Activated T-helper 2 cell treated with anti-CD3 and anti-CD28 coated beads, Interferon-gamma antibody, Interleukin-2, Interleukin-4, amounts not matched to agents 10 μg/mL and 5 μg/mL and 100 μg/mL, durations not matched to agents 14 hours and 24 hours and 36 hours (primary cell): Measurements from ENCODE around the gene KRTAP5-7. TPM values are rescaled to one million over a fixed set of nuclear protein-coding genes. Genes with fewer than 3 reads are reported as not detected.
"Not testable (repeated sequence)": the region's sequence is repeated elsewhere in the genome, so short reads cannot be mapped to it uniquely, and the experiment has no call there.

Source experiments
- DNase-seq: peaks from one replicate; pipeline ENCODE4 v3.0.0; 2021; ENCODE audit warnings: low spot score
- H3K27ac Mint-ChIP-seq: one replicate; pipeline ENCODE4 v1.8.0; 2021; ENCODE audit warnings: mixed read lengths
- H3K27me3 Mint-ChIP-seq: one replicate; pipeline ENCODE4 v1.8.0; 2021; ENCODE audit warnings: low read depth, mixed read lengths
- H3K36me3 Mint-ChIP-seq: one replicate; pipeline ENCODE4 v1.8.0; 2021; ENCODE audit warnings: low read depth, mixed read lengths
- H3K4me1 Mint-ChIP-seq: one replicate; pipeline ENCODE4 v1.8.0; 2021; ENCODE audit warnings: low read depth, mixed read lengths
- H3K4me3 Mint-ChIP-seq: one replicate; pipeline ENCODE4 v1.8.0; 2021; ENCODE audit warnings: low read depth, mild to moderate bottlenecking, moderate library complexity, mixed read lengths
- H3K9me3 Mint-ChIP-seq: one replicate; pipeline ENCODE4 v1.8.0; 2021; ENCODE audit warnings: mixed read lengths
- intact Hi-C: fragments of 100-400 bp; cut with micrococcal nuclease; formaldehyde crosslinking; loops from one replicate; pipeline ENCODE4 v1.15.1; 2023
- total RNA-seq: library from RNA; stranded (reverse); gene quantifications from 2 replicates; pipeline ENCODE4 v1.2.3, GENCODE V29; 2022

The KRTAP5-7 gene
- total RNA-seq, 1 donor from 2014 or later: 0.21 TPM

DNA sequence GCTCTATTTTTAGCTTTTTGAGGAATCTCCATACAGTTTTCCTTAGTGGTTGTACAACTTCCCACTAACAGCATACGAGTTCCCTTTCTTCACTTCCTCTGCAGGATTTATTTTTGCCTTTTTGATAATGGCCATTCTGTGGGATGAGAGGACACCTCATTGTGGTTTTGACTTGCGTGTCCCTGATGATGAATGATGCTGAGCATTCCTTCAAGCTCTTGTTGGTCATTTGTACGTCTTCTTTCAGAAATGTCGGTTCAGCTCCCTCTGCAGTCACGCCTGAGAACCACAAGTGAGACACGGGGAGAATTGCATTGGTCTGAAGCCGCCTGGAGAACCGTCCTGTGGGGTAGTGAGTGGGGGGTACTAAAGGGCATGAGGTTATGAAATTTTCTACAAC lies 36.3 kb downstream of the KRTAP5-7 start:
- no peaks in the 10 kb centered on the region for H3K36me3 Mint-ChIP-seq
- DNase-seq: no peak
- H3K4me1 Mint-ChIP-seq: peaks cover 3% of the 10 kb centered on the region
- peaks cover 28% of the 10 kb centered on the region for H3K27me3 Mint-ChIP-seq
- no peaks in the 10 kb centered on the region for H3K9me3 Mint-ChIP-seq
- H3K27ac Mint-ChIP-seq: no peak overlapping the region
- no peak overlapping the region for H3K4me3 Mint-ChIP-seq
- intact Hi-C loops: no loop called here

DNA sequence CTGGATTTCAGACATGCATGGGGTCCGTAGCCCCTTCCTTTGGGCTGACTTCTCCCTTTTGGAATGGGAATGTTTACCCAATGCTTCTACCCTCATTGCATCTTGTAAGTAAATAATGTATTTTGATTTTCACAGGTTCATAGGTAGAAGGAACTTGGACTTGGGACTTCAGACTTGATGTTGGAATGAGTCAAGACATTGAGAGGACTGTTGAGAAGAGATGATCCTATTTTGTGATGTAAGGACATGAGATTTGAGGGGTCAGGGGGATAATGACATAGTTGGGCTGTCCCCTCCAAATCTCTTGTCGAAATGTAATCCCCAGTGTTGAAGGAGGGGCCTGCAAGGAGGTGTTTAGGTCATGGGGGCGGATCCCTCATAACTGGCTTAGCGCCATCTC lies 37.4 kb downstream of the KRTAP5-7 start:
- peaks cover 24% of the 10 kb centered on the region for H3K27me3 Mint-ChIP-seq
- intact Hi-C loops: no loop called here

DNA sequence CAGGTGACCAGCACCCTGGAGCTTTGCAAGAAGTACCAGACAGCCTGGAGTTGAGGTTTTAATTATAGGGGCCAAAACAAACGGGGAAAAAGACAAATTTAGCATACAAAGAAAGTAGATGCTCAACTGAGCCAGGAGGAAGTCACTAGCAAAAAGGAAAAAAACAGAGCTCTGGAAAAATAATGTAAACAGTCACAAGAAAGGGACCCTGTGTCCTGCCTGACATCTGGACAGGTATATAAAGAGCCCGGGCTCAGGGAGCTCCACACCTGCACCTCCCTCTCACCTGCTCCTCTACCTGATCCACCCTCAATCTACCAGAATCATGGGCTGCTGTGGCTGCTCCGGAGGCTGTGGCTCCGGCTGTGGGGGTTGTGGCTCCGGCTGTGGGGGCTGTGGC lies 38.2 kb downstream of the KRTAP5-7 start, which contains the start of gene KRTAP5-10:
TSS of gene KRTAP5-10 (plus strand) at position 301 of the 400 bp plus-strand sequence. CDS start at position 326, 25 bp downstream.
- Mint-ChIP-seq H3K27me3 (peaks cover 22% of the 10 kb centered on the region), H3K4me3 (no peak within 1 kb of the TSS), H3K4me1 (peaks cover 3% of the 10 kb centered on the region), H3K9me3 (no peaks in the 10 kb centered on the region), H3K27ac (no peak within 1 kb of the TSS), H3K36me3 (no peaks in the 10 kb centered on the region)
- DNase-seq: no peak
- intact Hi-C loops: no loop called here

More for the DNA sequence above, 37.4 kb downstream of the KRTAP5-7 start:
- Mint-ChIP-seq H3K4me1 (peaks cover 3% of the 10 kb centered on the region), H3K4me3 (no peak overlapping the region), H3K36me3 (no peaks in the 10 kb centered on the region), H3K27ac (no peak overlapping the region), H3K9me3 (no peaks in the 10 kb centered on the region)
- no peak for DNase-seq

- no peaks in the 10 kb centered on the region for H3K9me3 Mint-ChIP-seq
- no peak overlapping the region for H3K4me3 Mint-ChIP-seq
- no peaks in the 10 kb centered on the region for H3K36me3 Mint-ChIP-seq
- DNase-seq: no peak
- no peak overlapping the region for H3K27ac Mint-ChIP-seq
- H3K27me3 Mint-ChIP-seq: peaks cover 20% of the 10 kb centered on the region
- intact Hi-C loops: no loop called here
- H3K4me1 Mint-ChIP-seq: peaks cover 3% of the 10 kb centered on the region
Measured at GRCh38 chr11:71566081-71566620, 39.1 kb downstream of the KRTAP5-7 start.

- DNase-seq, H3K9me3 Mint-ChIP-seq, H3K4me3 Mint-ChIP-seq, H3K27ac Mint-ChIP-seq, H3K36me3 Mint-ChIP-seq, intact Hi-C loops, H3K4me1 Mint-ChIP-seq: not testable (repeated sequence)
- H3K27me3 Mint-ChIP-seq: peaks cover 13% of the 10 kb centered on the region
Measured at GRCh38 chr11:71566626-71567599, 39.8 kb downstream of the KRTAP5-7 start.

DNA sequence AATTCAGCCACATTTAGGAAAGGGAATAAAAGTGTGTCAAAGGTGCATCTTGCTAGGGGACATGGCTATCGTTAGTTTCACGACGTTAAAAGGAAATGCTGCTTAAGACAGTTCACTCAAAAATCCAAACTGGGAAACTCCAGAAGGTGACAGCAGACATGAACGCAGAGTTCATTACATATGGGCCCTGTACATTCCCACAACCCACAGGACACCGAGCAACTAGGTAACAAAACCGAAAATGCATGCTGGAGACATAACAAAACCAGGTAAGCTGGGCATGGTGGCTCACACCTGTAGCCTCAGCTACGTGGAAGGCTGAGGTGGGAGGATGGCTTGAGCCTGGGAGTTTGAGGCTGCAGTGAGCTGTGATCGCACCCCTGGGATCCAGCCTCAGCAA lies 40.6 kb downstream of the KRTAP5-7 start:
- H3K4me1 Mint-ChIP-seq, H3K4me3 Mint-ChIP-seq, H3K9me3 Mint-ChIP-seq, H3K27ac Mint-ChIP-seq, DNase-seq, intact Hi-C loops, H3K36me3 Mint-ChIP-seq: not testable (repeated sequence)
- peaks cover 11% of the 10 kb centered on the region for H3K27me3 Mint-ChIP-seq

- Mint-ChIP-seq H3K27ac (no peak overlapping the region), H3K4me1 (no peaks in the 10 kb centered on the region), H3K36me3 (no peaks in the 10 kb centered on the region), H3K9me3 (no peaks in the 10 kb centered on the region), H3K4me3 (no peak overlapping the region), H3K27me3 (peaks cover 2% of the 10 kb centered on the region)
- DNase-seq: no peak
- intact Hi-C loops: no loop called here
Measured at GRCh38 chr11:71568704-71569349, 41.8 kb downstream of the KRTAP5-7 start.

- intact Hi-C loops, DNase-seq, H3K27me3 Mint-ChIP-seq, H3K4me1 Mint-ChIP-seq, H3K9me3 Mint-ChIP-seq, H3K36me3 Mint-ChIP-seq, H3K4me3 Mint-ChIP-seq, H3K27ac Mint-ChIP-seq: not testable (repeated sequence)
Measured at GRCh38 chr11:71571101-71571850, 44.2 kb downstream of the KRTAP5-7 start.

GRCh38 chr11:71572811-71573210 lies 45.7 kb downstream of the KRTAP5-7 start:
- no peaks in the 10 kb centered on the region for H3K36me3 Mint-ChIP-seq
- peaks cover 1% of the 10 kb centered on the region for H3K27me3 Mint-ChIP-seq

GRCh38 chr11:71574418-71574817 lies 47.4 kb downstream of the KRTAP5-7 start:
- intact Hi-C loops: no loop called here
- H3K27ac Mint-ChIP-seq: no peak overlapping the region
- no peak overlapping the region for H3K4me3 Mint-ChIP-seq
- peaks cover 1% of the 10 kb centered on the region for H3K27me3 Mint-ChIP-seq
- no peak for DNase-seq
- no peaks in the 10 kb centered on the region for H3K9me3 Mint-ChIP-seq
- H3K4me1 Mint-ChIP-seq: no peaks in the 10 kb centered on the region
- H3K36me3 Mint-ChIP-seq: no peaks in the 10 kb centered on the region

More at GRCh38 chr11:71572811-71573210, 45.7 kb downstream of the KRTAP5-7 start:
- Mint-ChIP-seq H3K4me1 (no peaks in the 10 kb centered on the region), H3K27ac (no peak overlapping the region), H3K9me3 (no peaks in the 10 kb centered on the region), H3K4me3 (no peak overlapping the region)
- DNase-seq: no peak
- intact Hi-C loops: no loop called here

DNA sequence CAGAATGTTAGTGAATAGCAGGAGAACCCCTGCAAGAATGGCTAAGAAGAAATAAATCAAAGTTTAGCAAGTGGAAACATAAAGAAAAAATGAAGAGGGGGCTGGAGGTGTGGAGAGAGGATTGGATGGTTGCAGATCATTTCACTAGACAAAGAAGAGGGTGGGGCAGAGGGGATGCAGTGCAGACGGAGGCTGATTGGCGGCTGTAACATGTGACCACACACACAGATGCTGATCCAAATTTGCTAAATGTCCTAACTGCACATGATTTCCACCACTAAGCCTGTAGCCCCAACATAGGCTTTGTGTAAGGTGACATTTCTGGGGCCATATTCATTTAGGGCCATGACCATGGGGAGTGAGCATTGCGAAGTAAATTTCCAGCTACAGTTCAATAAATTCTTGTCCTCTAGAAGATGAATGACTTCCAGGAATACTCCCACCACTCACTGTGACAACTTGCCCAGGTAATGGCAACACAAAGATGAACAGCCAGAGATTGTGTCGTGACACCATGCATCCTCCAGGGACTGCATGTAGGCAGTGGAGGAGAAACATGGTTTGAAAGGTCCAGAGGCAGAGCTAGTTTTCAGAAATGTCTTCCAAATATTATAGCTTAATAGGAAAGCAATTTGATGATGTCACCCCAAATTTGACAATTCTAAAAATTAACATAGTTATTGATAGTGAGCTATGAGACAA lies 48.8 kb downstream of the KRTAP5-7 start:
- no peaks in the 10 kb centered on the region for H3K9me3 Mint-ChIP-seq
- H3K4me1 Mint-ChIP-seq: no peaks in the 10 kb centered on the region
- intact Hi-C loops: no loop called here

More for the DNA sequence above, 48.8 kb downstream of the KRTAP5-7 start:
- Mint-ChIP-seq H3K27me3 (peaks cover 3% of the 10 kb centered on the region), H3K36me3 (no peaks in the 10 kb centered on the region), H3K4me3 (no peak overlapping the region), H3K27ac (no peak overlapping the region)
- no peak for DNase-seq
